ENCODE results near the gene ESF1. TPM values are rescaled to one million over a fixed set of nuclear protein-coding genes. Genes with fewer than 3 reads are reported as not detected.

Gene ESF1
- polyA plus RNA-seq, 2 of the 4 experiments (the other 2 are of a cell fraction) = 30.5 to 34.8 TPM

- TF ChIP-seq HOXA7 (CRISPR knock-in tag; IDR thresholded peaks at IDR 0.05) = no peak
- no peak for TF ChIP-seq CBX2 (IDR thresholded peaks at IDR 0.05; ENCODE audit: borderline replicate concordance, low read depth)
- TF ChIP-seq, protein P1, sequence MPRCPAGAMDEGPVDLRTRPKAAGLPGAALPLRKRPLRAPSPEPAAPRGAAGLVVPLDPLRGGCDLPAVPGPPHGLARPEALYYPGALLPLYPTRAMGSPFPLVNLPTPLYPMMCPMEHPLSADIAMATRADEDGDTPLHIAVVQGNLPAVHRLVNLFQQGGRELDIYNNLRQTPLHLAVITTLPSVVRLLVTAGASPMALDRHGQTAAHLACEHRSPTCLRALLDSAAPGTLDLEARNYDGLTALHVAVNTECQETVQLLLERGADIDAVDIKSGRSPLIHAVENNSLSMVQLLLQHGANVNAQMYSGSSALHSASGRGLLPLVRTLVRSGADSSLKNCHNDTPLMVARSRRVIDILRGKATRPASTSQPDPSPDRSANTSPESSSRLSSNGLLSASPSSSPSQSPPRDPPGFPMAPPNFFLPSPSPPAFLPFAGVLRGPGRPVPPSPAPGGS (IDR thresholded peaks at IDR 0.05) = no peak
These were observed 32.6 kb upstream of the ESF1 start (continued) for GRCh38 chr20:13817342-13817741.

- POLR2A ChIA-PET = no interaction called here
These were observed 32.0 kb upstream of the ESF1 start for GRCh38 chr20:13816757-13817156.

More at GRCh38 chr20:13816757-13817156, 32.0 kb upstream of the ESF1 start:
- CTCF ChIA-PET = interaction anchor here (0.6 to 1.4 kb wide), 3 partner anchors 15 to 239 kb away, joined by 3 to 4 read pairs (median 4); no protein-coding TSS in a partner anchor
- TF ChIP-seq RARB (CRISPR knock-in tag; IDR thresholded peaks at IDR 0.05) (no peak), SMC3 (IDR thresholded peaks at IDR 0.05) (no peak), MAZ (IDR thresholded peaks at IDR 0.05; ENCODE audit: borderline replicate concordance, low read depth, low read length) (no peak), ATOH8 (CRISPR knock-in tag; IDR thresholded peaks at IDR 0.05; ENCODE audit: low read depth) (no peak), CBX8 (IDR thresholded peaks at IDR 0.05) (no peak), ELK1 (IDR thresholded peaks at IDR 0.05; ENCODE audit: low read depth, low read length) (no peak), ZC3H11A (IDR thresholded peaks at IDR 0.05) (no peak), RCOR1 (IDR thresholded peaks at IDR 0.05; ENCODE audit: low read depth, low read length) (no peak), HMGXB4 (CRISPR knock-in tag; IDR thresholded peaks at IDR 0.05; ENCODE audit: borderline replicate concordance) (no peak)
- TF ChIP-seq, protein P1 (IDR thresholded peaks at IDR 0.05) = no peak
- TF ChIP-seq, protein P2, sequence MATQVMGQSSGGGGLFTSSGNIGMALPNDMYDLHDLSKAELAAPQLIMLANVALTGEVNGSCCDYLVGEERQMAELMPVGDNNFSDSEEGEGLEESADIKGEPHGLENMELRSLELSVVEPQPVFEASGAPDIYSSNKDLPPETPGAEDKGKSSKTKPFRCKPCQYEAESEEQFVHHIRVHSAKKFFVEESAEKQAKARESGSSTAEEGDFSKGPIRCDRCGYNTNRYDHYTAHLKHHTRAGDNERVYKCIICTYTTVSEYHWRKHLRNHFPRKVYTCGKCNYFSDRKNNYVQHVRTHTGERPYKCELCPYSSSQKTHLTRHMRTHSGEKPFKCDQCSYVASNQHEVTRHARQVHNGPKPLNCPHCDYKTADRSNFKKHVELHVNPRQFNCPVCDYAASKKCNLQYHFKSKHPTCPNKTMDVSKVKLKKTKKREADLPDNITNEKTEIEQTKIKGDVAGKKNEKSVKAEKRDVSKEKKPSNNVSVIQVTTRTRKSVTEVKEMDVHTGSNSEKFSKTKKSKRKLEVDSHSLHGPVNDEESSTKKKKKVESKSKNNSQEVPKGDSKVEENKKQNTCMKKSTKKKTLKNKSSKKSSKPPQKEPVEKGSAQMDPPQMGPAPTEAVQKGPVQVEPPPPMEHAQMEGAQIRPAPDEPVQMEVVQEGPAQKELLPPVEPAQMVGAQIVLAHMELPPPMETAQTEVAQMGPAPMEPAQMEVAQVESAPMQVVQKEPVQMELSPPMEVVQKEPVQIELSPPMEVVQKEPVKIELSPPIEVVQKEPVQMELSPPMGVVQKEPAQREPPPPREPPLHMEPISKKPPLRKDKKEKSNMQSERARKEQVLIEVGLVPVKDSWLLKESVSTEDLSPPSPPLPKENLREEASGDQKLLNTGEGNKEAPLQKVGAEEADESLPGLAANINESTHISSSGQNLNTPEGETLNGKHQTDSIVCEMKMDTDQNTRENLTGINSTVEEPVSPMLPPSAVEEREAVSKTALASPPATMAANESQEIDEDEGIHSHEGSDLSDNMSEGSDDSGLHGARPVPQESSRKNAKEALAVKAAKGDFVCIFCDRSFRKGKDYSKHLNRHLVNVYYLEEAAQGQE (IDR thresholded peaks at IDR 0.05) = no peak
- DNase-seq (ENCODE audit: low read depth in 1 of 2, low spot score in 1 of 2) = no peak
- Histone ChIP-seq H3K27ac (no peak overlapping the region), H3K4me2 (no peak overlapping the region), H3K9me3 (peaks cover 4% of the 10 kb centered on the region; the same call in 1 of the 3 replicates), H3K4me1 (0 out of 3 replicates have a peak, but pooled peaks cover 3% of the 10 kb centered on the region), H3K4me3 (no peak overlapping the region)
- 49% methylated on average over 3 of the region's 3 CpGs for WGBS (ENCODE audit: missing lambda C conversion rate)
- no peak for FAIRE-seq
- no peak for ATAC-seq

Data from A549 (cell line).